ENCODE measurements around the gene HMCN2.

Gene HMCN2

GRCh38 chr9:130462685-130463540, 197.4 kb downstream of the HMCN2 start:
- Histone ChIP-seq H3K36me3 (ENCODE audit: insufficient read depth, insufficient read length, low read length) (peaks cover 9% of the 10 kb centered on the region), H3K9me3 (ENCODE audit: insufficient read depth, low read length) (no peaks in the 10 kb centered on the region), H3K9ac (ENCODE audit: insufficient read length, low read depth) (no peak overlapping the region), H3K4me1 (ENCODE audit: insufficient read depth, insufficient read length) (peaks cover 16% of the 10 kb centered on the region), H3K4me3 (ENCODE audit: insufficient read length, low read depth) (no peak overlapping the region), H3K27me3 (ENCODE audit: insufficient read depth, insufficient read length) (no peaks in the 10 kb centered on the region)
- DNase-seq (ENCODE audit: low read depth, low spot score): no peak
- TF ChIP-seq SUZ12 (IDR thresholded peaks at IDR 0.05; ENCODE audit: extremely low read depth, insufficient read depth, insufficient read length) (no peak), YY1 (IDR thresholded peaks at IDR 0.05; ENCODE audit: insufficient read depth, insufficient read length) (no peak), ZNF274 (IDR thresholded peaks at IDR 0.05; ENCODE audit: low read depth, low read length) (no peak)

- Histone ChIP-seq H3K9me3 (ENCODE audit: insufficient read depth, low read length) (no peaks in the 10 kb centered on the region), H3K4me1 (ENCODE audit: insufficient read depth, insufficient read length) (peaks cover 14% of the 10 kb centered on the region), H3K27me3 (ENCODE audit: insufficient read depth, insufficient read length) (no peaks in the 10 kb centered on the region), H3K36me3 (ENCODE audit: insufficient read depth, insufficient read length, low read length) (peaks cover 9% of the 10 kb centered on the region), H3K4me3 (ENCODE audit: insufficient read length, low read depth) (no peak overlapping the region), H3K9ac (ENCODE audit: insufficient read length, low read depth) (no peak overlapping the region)
- no peak for DNase-seq (ENCODE audit: low read depth, low spot score)
- TF ChIP-seq YY1 (IDR thresholded peaks at IDR 0.05; ENCODE audit: insufficient read depth, insufficient read length): no peak
- TF ChIP-seq ZNF274 (IDR thresholded peaks at IDR 0.05; ENCODE audit: low read depth, low read length): no peak
- TF ChIP-seq SUZ12 (IDR thresholded peaks at IDR 0.05; ENCODE audit: extremely low read depth, insufficient read depth, insufficient read length): no peak
Observed at GRCh38 chr9:130463763-130464745, 198.5 kb downstream of the HMCN2 start.

GRCh38 chr9:130465383-130466096, 200.0 kb downstream of the HMCN2 start:
- Histone ChIP-seq H3K4me3 (ENCODE audit: insufficient read length, low read depth) (no peak overlapping the region), H3K9me3 (ENCODE audit: insufficient read depth, low read length) (no peaks in the 10 kb centered on the region), H3K36me3 (ENCODE audit: insufficient read depth, insufficient read length, low read length) (peaks cover 9% of the 10 kb centered on the region), H3K27me3 (ENCODE audit: insufficient read depth, insufficient read length) (no peaks in the 10 kb centered on the region), H3K9ac (ENCODE audit: insufficient read length, low read depth) (no peak overlapping the region), H3K4me1 (ENCODE audit: insufficient read depth, insufficient read length) (peaks cover 16% of the 10 kb centered on the region)
- DNase-seq (ENCODE audit: low read depth, low spot score): no peak
- TF ChIP-seq SUZ12 (IDR thresholded peaks at IDR 0.05; ENCODE audit: extremely low read depth, insufficient read depth, insufficient read length) (no peak), ZNF274 (IDR thresholded peaks at IDR 0.05; ENCODE audit: low read depth, low read length) (no peak), YY1 (IDR thresholded peaks at IDR 0.05; ENCODE audit: insufficient read depth, insufficient read length) (no peak)

GRCh38 chr9:130466537-130467217, 201.1 kb downstream of the HMCN2 start:
- no peaks in the 10 kb centered on the region for H3K9me3 ChIP-seq (ENCODE audit: insufficient read depth, low read length)
- H3K9ac ChIP-seq (ENCODE audit: insufficient read length, low read depth): no peak overlapping the region
- no peak for TF ChIP-seq SUZ12 (IDR thresholded peaks at IDR 0.05; ENCODE audit: extremely low read depth, insufficient read depth, insufficient read length)
- no peak for TF ChIP-seq ZNF274 (IDR thresholded peaks at IDR 0.05; ENCODE audit: low read depth, low read length)
- TF ChIP-seq YY1 (IDR thresholded peaks at IDR 0.05; ENCODE audit: insufficient read depth, insufficient read length): no peak
- no peaks in the 10 kb centered on the region for H3K27me3 ChIP-seq (ENCODE audit: insufficient read depth, insufficient read length)
- peaks cover 18% of the 10 kb centered on the region for H3K4me1 ChIP-seq (ENCODE audit: insufficient read depth, insufficient read length)
- H3K4me3 ChIP-seq (ENCODE audit: insufficient read length, low read depth): no peak overlapping the region
- H3K36me3 ChIP-seq (ENCODE audit: insufficient read depth, insufficient read length, low read length): peaks cover 9% of the 10 kb centered on the region
- DNase-seq (ENCODE audit: low read depth, low spot score): no peak

GRCh38 chr9:130467316-130467715, 201.8 kb downstream of the HMCN2 start:
- no peaks in the 10 kb centered on the region for H3K27me3 ChIP-seq (ENCODE audit: insufficient read depth, insufficient read length)
- TF ChIP-seq ZNF274 (IDR thresholded peaks at IDR 0.05; ENCODE audit: low read depth, low read length) (no peak), YY1 (IDR thresholded peaks at IDR 0.05; ENCODE audit: insufficient read depth, insufficient read length) (no peak), SUZ12 (IDR thresholded peaks at IDR 0.05; ENCODE audit: extremely low read depth, insufficient read depth, insufficient read length) (no peak)
- H3K4me3 ChIP-seq (ENCODE audit: insufficient read length, low read depth): no peak overlapping the region
- no peak for DNase-seq (ENCODE audit: low read depth, low spot score)
- no peaks in the 10 kb centered on the region for H3K9me3 ChIP-seq (ENCODE audit: insufficient read depth, low read length)
- peaks cover 20% of the 10 kb centered on the region for H3K4me1 ChIP-seq (ENCODE audit: insufficient read depth, insufficient read length)
- no peak overlapping the region for H3K9ac ChIP-seq (ENCODE audit: insufficient read length, low read depth)
- peaks cover 9% of the 10 kb centered on the region for H3K36me3 ChIP-seq (ENCODE audit: insufficient read depth, insufficient read length, low read length)

- Histone ChIP-seq H3K36me3 (ENCODE audit: insufficient read depth, insufficient read length, low read length) (peaks cover 9% of the 10 kb centered on the region), H3K4me3 (ENCODE audit: insufficient read length, low read depth) (no peak overlapping the region), H3K27me3 (ENCODE audit: insufficient read depth, insufficient read length) (no peaks in the 10 kb centered on the region), H3K4me1 (ENCODE audit: insufficient read depth, insufficient read length) (peaks cover 32% of the 10 kb centered on the region), H3K9ac (ENCODE audit: insufficient read length, low read depth) (no peak overlapping the region), H3K9me3 (ENCODE audit: insufficient read depth, low read length) (no peaks in the 10 kb centered on the region)
- TF ChIP-seq SUZ12 (IDR thresholded peaks at IDR 0.05; ENCODE audit: extremely low read depth, insufficient read depth, insufficient read length): no peak
- TF ChIP-seq ZNF274 (IDR thresholded peaks at IDR 0.05; ENCODE audit: low read depth, low read length): no peak
- TF ChIP-seq YY1 (IDR thresholded peaks at IDR 0.05; ENCODE audit: insufficient read depth, insufficient read length): no peak
- DNase-seq (ENCODE audit: low read depth, low spot score): no peak
Observed at GRCh38 chr9:130468566-130468965, 203.0 kb downstream of the HMCN2 start.
